ENCODE results near the gene PABPN1.
A peak's percentile ranks its signal among the peaks of the same experiment; 100 is the strongest.
"Not testable (repeated sequence)": the region's sequence is repeated elsewhere in the genome, so short reads cannot be mapped to it uniquely, and the experiment has no call there.

PABPN1 gene

DNA sequence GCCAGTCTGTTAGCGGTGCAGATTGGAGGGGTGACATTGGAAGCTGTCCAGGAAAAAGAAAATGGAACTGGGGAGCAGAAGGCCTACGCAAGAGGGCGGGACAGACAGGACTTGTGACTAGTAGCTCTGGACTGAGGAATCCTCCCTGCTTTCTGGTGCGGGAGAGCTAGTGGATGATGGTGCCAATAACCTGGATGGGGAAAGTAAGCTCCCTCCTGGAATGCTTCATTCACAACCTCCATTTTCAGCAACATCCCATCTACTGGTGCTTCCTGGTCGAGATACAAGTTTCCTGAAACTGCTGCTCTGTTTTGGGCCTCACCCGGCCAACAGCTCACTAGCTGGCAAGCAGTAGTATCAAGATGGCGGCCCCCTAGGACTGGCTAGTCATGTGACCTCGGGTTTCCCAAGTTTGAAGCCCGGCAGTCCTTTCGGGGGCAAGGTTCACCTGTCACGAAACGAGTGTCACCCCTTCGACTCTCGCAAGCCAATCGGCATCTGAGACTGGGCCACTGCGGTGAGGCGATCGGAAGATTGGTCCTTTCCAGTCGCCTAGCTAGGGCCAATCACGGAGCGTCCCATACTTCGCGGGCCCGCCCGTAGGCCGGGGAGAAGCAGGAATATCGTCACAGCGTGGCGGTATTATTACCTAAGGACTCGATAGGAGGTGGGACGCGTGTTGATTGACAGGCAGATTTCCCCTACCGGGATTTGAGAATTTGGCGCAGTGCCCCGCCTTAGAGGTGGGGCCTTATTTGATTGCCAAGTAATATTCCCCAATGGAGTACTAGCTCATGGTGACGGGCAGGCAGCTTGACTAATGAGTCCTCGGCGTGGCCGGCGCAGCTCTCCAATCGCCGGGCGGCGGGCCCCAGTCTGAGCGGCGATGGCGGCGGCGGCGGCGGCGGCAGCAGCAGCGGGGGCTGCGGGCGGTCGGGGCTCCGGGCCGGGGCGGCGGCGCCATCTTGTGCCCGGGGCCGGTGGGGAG, at the start of gene PABPN1:
TSS of gene PABPN1 (plus strand) at position 874 of the 988 bp plus-strand sequence. CDS start at position 887, 13 bp downstream.
- peak; percentile 99 for DNase-seq

GRCh38 chr14:23275412-23275811, 45.8 kb upstream of the PABPN1 start:
- no peak for DNase-seq

- DNase-seq = no peak
Measured at GRCh38 chr14:23277189-23277588, 44.1 kb upstream of the PABPN1 start.

- not testable (repeated sequence) for DNase-seq
Measured at GRCh38 chr14:23277928-23278327, 43.3 kb upstream of the PABPN1 start.

- DNase-seq = no peak
Measured at GRCh38 chr14:23281247-23281646, 40.0 kb upstream of the PABPN1 start.

GRCh38 chr14:23284654-23285529, 36.4 kb upstream of the PABPN1 start:
- no peak for DNase-seq

DNA sequence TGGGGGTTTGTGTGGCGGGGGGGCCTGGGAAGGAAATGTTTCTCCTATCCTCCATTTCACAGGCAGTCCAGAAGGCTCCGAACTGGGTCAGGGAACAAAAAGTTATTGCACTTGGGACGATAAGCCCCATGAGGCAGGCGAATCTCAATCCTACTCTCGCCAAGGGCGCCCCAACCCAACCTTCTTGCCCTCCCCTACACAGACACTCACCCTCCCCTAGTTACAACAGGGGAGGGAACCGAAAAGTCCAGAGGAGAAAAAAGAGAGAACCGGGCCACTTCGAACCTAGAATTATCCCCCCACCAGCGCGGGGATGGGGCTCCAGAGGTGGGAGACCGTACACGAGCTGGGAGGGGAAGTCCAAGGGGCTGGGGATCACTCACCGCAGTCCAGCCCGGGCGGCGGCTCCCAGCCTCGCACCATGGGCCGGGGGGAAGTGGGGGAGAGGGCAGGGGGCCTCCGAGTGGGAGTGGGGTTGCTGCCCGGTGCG, 35.7 kb upstream of the PABPN1 start:
- no peak for DNase-seq

DNA sequence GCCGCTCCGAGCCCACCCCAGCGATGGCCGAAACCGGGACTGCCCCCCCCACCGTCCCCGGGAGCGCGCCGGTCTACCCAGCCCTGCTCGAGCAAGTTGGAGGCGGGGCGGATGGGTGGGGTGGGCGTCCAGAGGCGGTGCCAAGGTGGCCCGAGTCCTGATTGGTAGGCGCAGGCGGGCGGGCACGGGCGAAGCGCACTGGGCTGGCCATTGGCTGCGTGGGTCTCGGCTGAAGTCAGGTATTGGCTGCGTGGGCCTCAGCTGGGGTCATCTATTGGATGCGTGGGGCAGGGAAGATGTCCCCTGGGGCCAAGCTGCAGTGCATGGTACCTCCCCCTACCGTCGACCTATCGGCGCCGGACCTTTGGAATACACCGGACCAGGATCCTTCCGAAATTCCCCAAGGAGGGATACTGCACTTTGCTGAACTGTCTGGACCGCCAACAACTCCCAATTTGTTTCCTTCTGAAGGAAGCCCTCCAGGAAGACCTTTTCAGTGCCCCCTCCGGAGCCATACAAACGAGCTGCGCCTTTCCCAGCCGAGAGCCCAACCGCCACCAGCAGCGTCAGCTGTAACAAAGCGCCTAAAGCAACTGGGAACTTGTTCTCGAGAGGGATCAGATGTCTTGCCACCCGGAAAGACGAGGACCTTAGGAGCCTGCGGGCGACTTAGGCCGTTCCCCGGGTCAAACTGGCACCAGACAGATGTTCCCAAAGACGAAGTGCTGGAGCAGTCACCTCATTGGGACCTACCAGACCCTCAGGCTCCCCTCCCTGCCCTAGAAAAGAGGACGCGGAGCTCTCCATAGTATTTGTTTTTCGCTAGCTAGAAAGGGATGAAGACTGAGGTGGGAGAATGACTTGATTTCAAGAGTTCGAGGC, 35.0 kb upstream of the PABPN1 start, which contains the start of gene HOMEZ:
TSS of gene HOMEZ (minus strand) at position 113 of the 882 bp plus-strand sequence. CDS start 180 bp downstream, outside the sequence.
- peak; percentile 98 for DNase-seq

- no peak for DNase-seq
Measured at GRCh38 chr14:23286902-23287479, 34.3 kb upstream of the PABPN1 start.

DNA sequence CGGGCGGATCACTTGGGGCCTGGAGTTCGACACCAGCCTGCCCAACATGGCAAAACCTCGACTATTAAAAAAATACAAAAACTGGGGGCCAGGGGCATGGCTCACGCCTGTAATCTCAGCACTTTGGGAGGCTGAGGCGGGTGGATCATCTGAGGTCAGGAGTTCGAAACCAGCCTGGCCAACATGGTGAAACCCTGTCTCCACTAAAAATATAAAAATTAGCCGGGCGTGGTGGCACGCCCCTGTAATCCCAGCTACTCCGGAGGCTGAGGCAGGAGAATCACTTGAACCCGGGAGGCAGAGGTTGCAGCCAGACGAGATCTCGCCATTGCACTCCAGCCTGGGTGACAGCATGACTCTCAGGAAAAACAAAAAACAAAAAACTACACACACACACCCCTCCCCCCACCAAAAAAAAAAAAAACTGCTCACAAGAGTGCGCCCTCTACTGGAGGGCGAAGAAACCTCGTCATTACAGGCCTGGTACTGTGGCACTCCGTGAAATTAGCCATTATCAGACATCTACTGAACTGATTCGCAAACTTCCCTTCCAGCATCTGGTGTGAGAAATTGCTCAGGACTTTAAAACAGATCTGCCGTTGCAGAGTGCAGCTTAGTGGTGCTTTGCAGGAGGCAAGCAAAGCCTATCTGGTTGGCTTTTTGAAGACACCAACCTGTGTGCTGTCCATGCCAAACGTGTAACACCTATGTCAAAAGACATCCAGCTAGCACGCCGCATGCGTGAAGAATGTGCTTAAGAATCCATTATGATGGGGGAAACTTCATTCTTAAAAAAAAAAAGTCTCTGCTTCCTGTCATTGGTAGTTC, 26.3 kb upstream of the PABPN1 start:
- DNase-seq = peak; percentile 59

DNA sequence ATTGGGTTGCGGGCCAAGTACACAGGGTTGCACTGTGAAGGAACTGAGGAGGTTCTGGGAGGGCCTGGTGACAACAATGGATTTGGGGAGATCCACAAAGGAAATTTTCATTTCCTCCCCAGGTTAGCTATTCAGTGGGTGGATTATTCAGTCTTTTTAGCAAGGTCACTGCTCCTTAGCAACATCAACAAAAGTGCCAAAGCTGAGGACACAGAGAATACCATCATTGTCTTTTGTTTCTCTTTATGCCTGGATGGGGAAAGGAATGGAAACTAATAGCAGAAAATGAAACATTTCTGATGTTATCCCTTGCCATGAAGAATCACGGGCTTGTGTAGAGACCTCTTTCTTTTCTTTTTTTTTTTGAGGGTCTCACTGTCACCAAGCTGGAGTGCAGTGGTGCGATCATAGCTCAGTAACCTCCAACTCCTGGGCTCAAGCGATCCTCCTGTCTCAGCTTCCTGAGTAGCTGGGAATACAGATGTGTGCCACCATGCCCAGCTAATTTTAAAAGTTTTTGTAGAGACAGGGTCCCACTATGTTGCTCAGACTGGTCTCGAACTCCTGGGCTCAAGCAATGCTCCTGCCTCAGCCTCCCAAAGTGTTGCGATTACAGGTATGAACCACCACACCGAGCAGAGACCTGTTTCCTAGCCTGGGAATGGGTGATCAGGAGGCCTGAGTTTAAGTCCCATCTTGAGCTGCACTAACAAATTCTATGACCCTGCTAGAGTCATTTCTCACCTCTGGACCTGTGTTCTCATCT, 25.1 kb upstream of the PABPN1 start:
- DNase-seq = no peak

DNA sequence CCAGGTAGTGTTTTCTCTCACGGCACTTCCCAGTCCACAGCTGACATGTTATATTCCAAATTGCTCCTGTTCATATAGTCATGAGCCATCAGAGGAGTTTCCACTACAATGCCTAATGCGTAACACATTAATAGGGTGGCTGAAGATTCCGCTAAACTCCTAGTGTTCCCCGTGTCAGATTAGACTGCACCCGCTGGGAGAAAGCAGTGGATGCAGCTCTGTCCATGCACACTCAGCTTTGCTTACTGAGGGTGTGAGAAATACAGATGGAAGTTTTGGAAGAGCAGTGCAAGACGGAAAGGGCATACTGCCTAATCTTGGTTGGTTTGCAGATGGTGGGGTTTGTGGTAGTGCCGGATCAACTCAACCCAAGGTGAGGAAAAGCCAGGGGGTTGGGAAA, 24.2 kb upstream of the PABPN1 start:
- no peak for DNase-seq

DNA sequence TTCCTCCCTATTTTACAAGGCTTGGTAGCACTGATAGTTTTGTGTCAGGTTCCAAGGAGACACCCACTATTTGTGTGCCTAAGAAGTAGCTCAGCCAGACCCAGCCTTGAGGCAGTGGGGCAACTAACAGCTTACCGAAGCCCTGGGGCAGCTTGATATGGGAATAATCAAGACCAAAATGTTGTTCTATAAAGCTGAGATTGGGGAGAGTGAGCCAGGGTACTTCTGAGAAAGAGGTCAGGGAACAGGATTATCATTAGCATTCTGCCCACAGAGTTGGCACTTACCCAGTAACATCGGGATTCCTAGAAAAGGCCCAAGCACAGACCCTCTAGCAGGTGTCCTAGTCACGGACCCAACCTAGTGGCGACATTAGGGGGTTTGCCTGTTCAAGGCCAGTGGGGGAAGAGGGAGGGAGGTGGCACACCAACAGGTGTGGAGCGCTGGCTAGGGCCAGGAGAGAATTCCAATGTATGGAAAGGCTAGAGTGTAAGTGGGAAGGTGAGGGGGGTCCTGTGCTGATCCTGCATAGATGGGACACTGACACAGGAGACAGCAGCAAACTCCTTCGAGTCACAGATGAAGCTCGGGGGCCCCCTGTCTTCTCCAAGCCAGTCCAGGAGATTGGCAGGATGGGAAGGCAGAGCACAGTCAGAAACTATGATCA, 23.5 kb upstream of the PABPN1 start:
- DNase-seq = no peak

DNA sequence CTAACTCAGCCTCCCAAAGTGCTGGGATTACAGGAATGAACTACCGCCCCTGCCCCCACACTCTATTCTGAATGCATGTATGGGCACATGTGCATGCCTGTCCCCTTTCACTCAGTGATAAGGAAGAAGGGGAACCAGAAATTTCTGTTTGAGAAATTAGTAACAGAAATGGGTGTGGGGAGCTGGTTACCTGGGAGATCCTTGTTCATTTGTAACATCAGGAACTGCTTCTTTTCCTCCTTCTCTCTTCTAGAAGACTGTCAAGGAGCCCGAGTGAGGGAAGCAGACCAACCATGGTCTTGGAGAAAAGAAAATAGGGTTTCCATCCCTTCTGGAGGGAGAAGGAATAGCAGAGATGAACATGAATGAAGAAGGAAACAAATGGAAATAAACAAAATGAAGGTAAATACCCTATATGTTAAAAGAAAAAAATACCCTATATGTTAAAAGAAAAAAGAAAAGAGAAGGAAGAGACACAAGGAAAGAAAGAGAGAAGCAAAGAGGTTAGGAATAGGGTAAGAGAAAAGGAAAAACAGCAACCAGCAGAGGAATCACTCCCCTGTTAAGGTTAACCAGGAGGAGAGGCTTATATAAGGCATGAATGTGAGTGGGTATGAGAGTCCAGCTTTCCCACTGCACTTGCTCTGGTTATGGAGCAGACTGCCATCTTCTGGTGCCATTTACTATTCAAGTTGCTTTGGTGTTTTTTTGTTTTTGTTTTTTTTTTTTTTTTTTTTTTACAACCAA, 21.9 kb upstream of the PABPN1 start:
- DNase-seq = peak; percentile 21

DNA sequence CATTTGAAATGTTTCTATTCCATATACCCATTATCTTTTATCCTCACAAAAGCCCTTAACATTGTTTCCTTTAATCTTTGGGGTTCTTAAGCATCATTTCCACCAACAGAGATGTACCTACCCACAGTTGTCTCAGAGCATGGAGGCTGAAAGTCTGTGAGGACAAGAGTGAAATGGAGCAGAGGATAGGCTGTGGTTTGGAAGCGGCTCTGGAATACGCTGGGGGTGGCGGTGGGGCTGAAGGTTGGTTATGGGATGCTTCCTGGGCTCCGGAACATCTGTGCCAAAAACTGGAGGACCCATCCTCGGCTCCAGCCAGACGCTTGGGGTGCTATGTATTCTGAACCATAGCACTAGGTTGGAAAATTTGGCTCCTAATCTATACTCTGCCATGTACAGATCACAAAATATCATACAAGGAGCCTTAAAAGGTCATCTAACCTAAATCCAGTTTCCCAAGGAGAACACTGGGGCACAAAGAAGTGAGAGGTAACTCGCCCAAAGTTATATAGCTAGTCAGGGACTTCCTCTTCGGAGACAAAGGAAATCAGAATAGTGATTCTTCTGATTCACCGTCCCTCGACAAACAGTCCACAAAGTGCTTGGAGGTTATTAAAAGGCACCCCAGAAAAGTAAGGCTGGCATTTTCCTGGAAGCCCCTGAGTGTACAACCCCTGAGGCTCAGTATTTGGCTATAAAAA, 21.1 kb upstream of the PABPN1 start:
- DNase-seq = no peak

DNA sequence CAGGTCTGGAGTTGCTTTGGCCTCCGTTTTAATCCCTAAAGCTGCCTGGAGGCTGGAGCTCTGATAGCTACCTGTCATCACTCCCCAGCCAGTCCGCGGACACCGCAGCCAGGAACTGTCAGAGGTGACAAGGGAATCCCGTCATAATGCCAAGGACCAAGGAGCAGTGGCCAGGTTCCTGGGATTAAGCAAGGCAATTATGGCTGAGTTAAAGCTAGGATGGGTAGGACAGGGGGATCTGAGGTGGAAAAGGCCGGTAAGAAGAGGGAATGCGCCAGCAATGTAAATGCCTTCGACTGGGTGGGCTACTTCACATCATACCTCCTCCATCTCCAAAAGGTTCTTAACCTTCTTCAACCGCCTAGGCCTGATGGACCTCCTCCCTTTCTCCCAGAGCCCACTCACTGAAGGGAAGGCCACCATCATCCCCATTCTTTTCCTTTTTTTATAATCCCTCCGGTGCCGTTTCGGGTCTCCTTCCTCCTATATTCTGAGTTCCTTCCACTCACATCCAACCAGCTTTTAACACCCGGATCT, 20.5 kb upstream of the PABPN1 start:
- DNase-seq = no peak

DNA sequence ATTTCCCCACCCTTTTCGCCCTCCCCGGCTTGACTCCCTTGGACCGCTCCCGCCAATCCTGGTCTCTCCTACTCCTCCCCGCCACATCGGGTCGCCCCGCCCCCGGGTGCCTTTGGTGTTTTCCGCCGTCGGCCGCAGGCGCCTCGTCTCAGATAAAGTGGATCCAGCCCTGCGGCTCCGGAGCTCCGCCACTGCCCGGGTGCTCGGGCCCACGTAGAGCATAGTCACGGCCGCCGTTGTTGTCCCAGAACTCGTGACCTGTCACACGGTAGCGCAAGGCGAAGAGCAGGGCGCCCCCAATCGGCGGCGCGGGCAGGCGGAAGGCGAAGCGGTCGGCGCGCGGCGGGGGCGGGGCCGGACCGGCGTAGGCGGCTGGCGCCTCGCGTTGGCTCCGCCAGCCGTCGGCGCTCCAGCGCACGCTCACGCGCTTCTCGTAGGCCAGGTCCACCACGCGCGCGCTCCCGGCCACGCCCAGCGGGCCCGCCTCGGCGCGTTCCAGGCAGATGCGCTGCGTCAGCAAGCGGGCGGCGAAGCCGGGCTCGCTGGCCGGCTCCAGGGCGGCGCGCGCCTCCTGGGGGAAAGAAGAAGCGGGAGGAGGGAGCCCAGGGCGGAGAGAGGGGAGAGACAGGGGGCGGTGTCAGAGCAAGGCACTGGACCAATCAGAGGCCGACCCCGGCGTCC, 19.8 kb upstream of the PABPN1 start:
- peak; percentile 96 for DNase-seq
